ENCODE data around the gene YIPF1.

The YIPF1 gene

DNA sequence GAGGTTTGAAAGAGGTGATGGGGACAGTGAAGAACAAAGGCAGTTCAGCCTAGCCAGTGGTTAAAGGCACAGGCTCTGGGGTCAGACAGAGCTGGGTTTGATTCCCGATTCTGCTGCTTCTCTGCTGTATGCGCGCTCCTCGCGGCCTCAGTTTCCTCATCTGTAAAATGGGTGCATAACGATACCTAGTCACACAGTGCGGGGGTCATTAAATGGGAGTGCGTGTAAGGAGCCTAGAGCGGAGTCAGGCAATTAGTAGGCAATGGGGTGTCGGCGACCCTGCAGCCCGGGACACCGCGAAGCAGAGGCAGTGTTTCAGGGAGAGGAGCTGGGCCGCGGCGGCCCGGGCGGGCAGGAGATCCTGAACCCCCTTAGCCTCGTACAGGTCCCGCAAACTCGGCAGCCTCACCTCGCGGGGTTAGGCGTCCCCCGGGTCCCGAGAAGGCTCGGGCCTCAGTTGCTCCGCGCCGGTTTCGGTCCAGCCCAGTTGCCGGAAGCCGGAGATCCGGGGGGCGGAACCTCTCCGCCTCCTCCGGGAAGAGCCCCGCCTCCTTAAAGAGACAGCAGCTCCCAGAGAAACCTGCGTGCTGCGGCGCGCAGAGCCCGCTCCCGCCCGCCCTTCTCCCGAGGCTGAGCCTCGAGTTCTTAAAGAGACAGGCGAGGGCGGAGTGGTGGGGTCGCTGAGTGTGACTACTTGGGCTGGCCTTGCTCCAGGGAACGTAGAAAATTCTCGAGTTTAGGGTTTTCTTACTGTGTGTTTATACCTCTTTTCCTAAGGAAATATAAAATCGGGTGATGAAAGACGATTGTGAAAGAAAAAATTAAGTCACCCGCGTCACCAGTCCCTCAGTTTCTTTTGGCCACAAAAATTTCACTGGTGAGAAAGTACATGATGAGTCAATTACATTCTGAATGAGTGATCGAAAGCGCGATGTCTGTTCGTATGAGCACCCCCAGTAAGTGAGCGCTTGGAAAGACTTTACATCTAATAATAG, at the start of gene YIPF1:
Gene YIPF1, minus strand, starts transcription at position 494 of the 995 bp plus-strand sequence. CDS start 860 bp downstream, outside the sequence.
- DNase-seq (ENCODE audit: low read depth in 2 of 3, low spot score in 2 of 3) = peak; percentile 52 to 67 (median 65)

GRCh38 chr1:53938136-53938830, 48.7 kb upstream of the YIPF1 start:
- no peak for DNase-seq (ENCODE audit: low read depth in 2 of 3, low spot score in 2 of 3)

DNA sequence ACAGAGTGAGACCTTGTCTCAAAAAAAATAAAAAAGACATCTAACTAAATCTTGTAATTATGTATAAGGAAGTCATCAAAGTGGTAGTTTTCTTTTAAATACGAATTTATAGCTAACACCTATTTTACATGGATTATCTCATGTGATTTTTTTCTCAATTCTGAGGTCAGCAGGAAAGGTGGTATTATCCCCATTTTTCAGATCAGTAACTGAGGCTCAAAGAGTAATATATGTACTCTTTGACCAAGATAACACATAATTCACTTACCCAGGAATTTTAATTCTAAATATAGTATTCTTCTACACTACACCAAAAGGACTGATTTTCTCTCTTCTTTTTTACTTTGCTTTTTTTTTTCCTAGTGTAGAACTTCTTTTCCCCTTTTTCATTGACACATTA, 46.8 kb upstream of the YIPF1 start:
- no peak for DNase-seq (ENCODE audit: low read depth in 2 of 3, low spot score in 2 of 3)

DNA sequence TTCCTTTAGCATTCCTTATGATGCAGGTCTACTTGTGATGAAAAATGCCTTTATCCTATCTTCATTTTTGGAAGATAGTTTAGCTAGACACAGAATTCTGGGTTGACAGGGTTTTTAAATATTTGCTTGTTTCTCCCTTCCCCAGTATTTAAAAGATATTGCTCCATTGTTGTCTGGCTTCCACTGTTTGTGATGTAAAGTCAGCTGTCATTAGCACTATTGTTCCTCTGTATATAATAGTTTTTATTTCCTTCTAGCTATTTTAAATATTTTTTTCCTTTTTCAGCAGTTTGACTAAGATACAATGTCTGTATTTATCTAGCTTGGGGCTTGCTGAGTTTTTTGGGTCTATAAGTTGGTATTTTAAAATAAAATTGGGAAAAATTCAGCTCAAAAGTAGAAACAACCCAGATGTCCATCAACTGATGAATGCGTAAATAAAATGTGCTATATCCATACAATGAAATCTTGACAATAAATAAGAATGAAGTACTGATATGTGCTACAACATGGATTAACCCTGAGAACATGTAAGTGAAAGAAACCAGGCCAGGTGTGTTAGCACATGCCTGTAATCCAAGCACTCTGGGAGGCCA, 44.7 kb upstream of the YIPF1 start:
- DNase-seq (ENCODE audit: low read depth in 2 of 3, low spot score in 2 of 3) = no peak

GRCh38 chr1:53931523-53931922, 41.9 kb upstream of the YIPF1 start:
- DNase-seq (ENCODE audit: low read depth in 2 of 3, low spot score in 2 of 3) = no peak

DNA sequence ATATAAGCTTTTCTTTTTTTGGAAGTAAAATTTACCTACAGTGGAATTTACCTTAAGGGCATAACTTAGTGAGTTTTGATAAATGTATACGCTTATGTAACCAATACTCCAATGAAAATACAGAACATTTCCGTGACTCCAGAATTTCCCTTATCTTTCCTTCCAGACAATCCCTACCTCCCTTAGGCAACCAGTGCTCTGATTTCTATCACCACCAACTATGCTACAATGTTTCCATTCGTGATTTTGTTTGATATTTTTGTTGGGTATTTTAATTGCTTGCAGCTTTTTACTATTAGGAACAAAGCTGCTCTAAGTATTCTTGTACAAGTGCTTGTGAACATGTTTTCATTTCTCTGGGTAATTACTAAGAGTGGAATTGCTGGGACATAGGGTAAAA, 41.3 kb upstream of the YIPF1 start:
- no peak for DNase-seq (ENCODE audit: low read depth in 2 of 3, low spot score in 2 of 3)

DNA sequence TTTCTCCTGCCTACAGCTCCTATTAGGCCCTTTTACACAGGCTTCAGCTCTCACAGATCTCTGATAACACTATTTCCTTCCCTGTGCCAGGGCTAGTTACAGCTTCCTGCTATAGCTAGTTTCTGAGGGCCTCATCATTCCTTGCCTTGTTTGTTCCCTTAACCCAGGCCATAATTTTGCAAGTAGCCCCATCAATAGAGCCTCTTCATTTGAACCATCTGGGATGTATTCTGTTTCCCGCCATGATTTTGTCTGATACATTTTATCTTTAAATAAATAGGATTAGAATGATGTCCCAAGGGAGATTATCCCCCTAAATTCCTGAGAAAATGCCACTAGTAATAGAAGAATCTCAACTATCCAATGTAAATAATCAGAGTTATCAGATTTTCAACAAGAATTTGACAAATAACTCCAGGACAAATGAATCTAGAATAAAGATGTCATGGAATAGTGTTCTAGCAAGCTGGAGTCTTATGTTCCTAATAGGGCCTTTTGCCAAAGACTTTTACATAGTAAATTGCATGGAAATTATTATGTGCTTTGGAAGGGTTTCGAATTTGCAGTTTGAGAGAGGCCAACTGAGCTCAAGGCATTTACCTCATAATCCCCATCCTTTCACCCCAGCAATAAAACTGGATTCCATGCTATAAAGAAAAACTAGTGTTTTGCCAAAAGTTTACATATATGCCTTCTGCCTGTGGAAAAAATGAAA, 39.8 kb upstream of the YIPF1 start:
- no peak for DNase-seq (ENCODE audit: low read depth in 2 of 3, low spot score in 2 of 3)

DNA sequence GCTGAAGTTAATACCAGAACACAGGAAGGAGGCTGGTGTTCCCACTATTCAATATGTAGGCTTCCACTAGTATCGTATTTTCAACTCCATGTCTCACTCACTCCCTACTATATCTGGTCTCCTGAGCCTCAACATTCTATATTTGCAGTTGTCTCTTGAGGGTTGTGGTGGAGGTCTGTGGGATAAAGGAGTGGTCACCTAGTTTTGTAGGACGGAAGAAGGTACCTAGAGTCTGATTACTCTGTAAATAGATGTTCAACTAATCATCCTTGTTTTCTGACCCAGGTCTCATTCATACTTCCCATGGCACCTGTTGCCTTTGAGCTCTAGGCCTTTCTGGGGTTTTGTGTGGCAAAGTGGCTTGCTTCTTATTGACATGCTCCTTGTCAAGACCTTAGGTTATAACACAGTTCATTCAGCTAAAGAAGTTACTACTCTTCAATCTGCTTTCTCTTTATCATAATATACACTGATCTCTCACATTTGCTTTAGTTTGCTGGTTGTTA, 37.8 kb upstream of the YIPF1 start:
- DNase-seq (ENCODE audit: low read depth in 2 of 3, low spot score in 2 of 3) = no peak

DNA sequence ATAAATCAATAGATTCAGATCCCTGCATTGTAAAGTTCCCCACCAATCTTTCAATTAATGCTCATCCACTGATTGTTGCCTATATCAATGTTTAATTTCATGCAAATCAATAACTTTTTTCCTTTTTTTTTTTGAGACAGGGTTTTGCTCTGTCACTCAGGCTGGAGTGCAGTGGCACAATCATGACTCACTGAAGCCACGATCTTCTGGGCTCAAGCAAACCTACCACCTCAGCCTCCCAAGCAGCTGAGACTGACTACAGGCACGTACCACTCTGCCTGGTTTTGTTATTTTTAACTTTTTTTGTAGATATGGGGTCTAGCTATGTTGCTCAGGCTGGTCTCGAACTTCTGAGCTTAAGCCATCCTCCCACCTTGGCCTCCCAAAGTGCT, 30.1 kb upstream of the YIPF1 start:
- no peak for DNase-seq (ENCODE audit: low read depth in 2 of 3, low spot score in 2 of 3)

DNA sequence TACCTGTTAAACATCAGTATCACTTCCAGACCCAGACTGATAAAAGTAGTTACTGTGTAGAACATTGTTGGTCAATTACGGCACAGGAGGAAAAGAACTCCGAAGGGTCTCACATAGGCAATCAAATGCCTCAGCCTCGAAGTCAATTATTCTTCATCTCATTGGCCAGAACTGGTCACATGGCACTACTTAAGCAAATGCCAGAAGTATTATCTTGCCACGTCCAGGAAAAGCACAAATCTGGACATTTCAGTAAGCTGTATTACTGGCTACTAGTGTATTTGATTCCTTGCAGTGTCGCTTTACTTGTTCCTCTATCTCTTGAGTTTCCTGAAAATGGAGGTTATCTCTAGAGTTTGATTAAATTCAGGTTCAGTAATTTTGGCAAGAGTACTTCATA, 28.7 kb upstream of the YIPF1 start:
- no peak for DNase-seq (ENCODE audit: low read depth in 2 of 3, low spot score in 2 of 3)

DNA sequence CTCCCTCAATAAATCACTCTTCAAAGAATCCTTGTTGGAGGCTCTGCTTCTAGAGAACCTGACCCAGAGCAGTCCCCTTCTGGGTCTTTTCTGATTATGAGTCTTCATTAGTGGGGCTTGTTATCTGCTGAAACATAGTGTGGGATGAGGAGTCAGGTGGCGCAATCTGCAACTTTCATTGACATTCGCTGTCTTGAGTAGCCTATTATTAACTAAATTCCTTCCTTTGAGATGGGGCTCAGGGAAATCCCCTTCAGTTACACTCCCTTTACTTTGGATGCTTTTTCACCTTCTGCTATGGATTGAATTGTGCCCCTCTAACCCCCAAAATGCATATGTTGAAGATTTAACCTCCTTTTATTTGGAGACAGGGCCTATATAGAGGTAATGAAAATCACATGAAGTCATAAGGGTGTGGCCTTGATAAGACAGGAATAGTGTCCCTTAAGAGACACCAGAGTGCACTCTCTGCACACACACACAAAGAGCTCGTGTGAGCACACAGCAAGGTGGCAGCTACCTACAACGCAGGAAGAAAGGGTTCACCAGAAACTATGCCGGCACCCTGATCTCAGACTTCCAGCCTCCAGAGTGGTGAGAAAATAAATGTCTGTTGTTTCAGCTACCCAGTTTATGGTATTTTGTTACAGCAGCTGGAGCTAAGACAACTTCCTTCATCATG, 23.9 kb upstream of the YIPF1 start:
- DNase-seq (ENCODE audit: low read depth in 2 of 3, low spot score in 2 of 3) = no peak

DNA sequence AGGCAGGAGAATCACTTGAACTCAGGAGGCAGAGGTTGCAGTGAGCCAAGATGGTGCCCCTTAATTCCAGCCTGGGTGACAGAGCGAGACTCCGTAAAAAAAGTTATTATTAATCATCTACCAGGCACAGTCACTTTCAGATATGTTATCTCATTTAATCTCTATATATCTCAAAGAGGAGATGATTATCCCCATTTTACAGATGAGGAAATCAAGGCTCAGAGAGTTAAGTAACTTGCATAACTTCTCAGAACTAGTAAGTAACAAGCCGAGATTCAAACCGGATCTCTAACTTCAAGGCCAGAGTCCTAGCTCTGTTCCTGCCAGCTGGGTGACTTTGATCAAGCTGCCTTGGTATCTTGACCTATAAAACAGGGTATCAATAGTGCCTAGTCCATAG, 21.8 kb upstream of the YIPF1 start:
- DNase-seq (ENCODE audit: low read depth in 2 of 3, low spot score in 2 of 3) = no peak

GRCh38 chr1:53909946-53910345, 20.3 kb upstream of the YIPF1 start:
- DNase-seq (ENCODE audit: low read depth in 2 of 3, low spot score in 2 of 3) = no peak

DNA sequence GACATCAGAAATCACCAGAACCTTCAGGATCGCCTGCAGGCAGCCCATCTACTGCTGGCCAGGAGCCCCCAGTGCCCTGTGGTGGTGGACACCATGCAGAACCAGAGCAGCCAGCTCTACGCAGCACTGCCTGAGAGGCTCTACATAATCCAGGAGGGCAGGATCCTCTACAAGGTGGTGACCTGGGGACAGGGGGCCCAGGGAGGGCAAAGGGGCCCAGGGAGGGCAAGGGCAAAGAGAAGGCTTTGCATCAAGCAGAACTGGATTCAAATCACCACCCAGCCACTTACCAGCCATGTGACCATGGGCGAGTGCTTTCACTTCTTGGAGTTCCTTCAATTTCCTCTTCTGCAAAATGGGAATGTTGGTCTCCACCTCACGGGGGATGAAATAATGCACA, 16.5 kb upstream of the YIPF1 start:
- DNase-seq (ENCODE audit: low read depth in 2 of 3, low spot score in 2 of 3) = no peak

DNA sequence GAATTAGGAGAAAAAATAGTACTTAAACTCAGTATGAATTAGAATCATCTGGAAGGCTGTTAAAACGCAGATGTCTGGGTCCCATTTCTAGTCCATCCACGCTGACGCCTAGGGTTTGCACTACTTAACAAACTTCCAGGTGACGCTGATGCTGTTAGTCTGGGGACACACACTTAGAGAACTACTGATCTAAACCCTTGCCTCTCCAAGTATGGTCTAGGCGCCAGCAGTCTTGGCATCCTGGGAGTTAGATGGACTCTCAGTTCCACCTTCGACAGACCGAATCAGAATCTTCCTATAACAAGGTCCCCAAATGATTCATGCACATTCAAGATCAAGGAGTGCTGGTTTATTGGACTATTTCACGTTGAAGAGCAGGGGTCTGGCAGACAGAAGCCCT, 15.9 kb upstream of the YIPF1 start:
- no peak for DNase-seq (ENCODE audit: low read depth in 2 of 3, low spot score in 2 of 3)

DNA sequence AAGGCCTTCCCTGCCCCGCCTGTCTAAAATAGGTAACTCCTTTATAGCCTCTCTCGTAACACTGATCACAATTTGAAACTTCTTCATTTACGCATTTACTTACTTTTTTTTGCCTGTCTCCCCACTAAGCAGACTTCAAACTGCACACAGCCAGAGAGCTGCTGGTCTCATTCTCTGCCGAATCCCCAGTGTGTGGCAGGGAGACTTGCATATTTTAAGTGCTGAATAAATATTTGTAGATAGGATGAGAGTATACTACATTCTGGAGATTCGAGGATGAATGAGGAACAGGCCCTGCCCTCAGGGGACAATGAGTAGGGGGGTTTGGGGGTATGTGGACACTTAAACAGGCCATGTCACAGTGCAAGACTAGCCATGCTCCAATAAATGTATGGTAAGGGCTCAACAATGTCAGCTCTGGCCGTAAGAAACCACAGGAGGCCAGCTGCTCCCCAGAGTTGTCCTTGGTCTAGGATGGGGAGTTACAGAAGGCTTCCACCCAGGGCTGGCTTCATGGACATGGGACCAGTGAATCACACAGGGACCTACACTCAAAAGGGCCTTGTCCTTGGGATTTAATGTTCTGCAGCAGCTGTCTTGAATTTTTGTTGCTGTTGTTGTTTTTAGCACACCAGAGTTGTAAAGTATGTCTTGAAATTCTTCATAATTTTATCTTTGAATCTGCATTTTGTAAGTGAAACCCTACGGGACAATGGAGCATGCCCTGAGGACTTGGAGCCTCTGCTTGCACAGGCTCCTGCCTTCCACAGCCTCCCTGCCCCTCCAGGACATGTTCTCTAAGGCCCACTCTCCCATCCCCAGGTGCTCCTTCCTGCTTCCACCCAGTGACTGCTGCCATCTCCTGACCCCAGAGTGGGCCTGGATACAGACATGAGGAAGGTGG, 12.9 kb upstream of the YIPF1 start:
- no peak for DNase-seq (ENCODE audit: low read depth in 2 of 3, low spot score in 2 of 3)

DNA sequence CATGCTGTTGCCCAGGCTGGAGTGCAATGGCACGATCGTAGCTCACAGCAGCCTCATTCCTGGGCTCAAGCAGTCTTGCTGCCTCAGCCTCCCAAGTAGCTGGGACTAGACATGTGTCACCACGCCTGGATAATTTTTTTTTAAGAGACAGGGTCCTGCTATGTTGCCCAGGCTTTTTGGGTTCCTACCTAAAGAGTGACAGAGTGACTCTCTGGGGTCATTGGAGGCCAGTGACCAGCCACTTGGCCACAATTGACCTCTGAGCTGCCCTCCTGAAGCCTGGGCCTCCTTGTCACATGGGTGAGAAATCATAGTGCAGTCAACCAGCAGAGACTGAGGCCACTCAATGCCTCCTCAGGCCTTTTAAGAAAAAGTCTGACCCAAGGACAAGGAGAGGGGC, 10.1 kb upstream of the YIPF1 start:
- no peak for DNase-seq (ENCODE audit: low read depth in 2 of 3, low spot score in 2 of 3)

DNA sequence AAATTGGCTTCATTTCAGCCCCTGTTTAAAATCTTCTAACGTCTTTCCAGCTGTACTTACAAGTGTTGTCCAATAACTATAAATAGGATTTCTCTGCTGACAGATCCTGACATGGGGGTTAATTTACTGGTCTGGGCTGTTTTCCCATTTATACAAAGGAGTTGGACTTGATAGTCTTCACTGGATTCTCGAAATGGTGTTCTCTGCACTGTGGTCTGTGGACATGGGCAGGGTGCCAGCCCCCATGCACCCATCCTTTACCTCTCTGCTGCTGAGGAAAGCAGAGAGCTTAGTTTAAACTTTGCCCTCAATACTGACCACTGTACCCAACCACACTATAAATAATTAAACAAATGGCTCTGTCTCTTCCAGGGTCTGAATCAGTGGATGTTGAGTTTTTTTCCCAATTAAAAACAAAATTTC, 9.6 kb upstream of the YIPF1 start:
- DNase-seq (ENCODE audit: low read depth in 2 of 3, low spot score in 2 of 3) = no peak

GRCh38 chr1:53896635-53897229, 7.1 kb upstream of the YIPF1 start:
- no peak for DNase-seq (ENCODE audit: low read depth in 2 of 3, low spot score in 2 of 3)
